GM12801 (cell line): Measurements from ENCODE around the gene TJP1.

ENCODE experiments used
- TF ChIP-seq, protein P1 (sequence below): IDR thresholded peaks from one replicate; pipeline ENCODE4 v1.5.1; 2011; ENCODE audit warnings: control low read depth; ENCODE audit not compliant: insufficient read length; ENCODE audit errors: extremely low read depth

Gene TJP1

DNA sequence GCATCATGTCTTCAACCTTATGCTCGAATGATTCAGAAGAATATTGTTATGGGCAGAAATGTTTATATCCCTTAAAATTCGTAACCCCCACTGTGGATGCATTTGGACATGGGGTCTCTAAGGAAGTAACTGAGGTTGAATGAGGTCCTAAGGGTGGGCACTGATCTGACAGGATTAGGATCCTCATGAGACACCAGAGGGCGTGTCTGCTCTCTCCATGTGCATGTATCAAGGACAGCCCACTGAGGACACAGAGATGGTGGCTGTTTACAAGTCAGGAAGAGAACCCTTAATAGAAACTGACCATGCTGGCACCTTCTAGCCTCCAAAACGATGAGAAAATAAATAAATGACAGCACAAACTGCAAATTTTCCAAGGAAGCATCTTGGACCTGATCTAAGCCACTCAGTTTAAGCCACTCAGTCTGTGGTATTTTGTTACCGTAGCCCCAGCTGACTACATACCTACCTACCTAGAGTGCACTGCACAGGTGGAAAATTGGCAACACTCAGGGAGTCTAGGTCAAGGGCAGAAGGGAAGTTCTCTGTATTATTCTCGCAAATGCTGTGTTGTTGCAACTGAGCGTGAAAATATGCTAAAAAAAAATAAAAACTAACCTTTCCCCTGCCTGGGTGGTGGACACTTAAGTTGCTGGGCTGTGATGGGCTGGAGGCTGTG lies 126.6 kb downstream of the TJP1 start:
- TF ChIP-seq, protein P1, sequence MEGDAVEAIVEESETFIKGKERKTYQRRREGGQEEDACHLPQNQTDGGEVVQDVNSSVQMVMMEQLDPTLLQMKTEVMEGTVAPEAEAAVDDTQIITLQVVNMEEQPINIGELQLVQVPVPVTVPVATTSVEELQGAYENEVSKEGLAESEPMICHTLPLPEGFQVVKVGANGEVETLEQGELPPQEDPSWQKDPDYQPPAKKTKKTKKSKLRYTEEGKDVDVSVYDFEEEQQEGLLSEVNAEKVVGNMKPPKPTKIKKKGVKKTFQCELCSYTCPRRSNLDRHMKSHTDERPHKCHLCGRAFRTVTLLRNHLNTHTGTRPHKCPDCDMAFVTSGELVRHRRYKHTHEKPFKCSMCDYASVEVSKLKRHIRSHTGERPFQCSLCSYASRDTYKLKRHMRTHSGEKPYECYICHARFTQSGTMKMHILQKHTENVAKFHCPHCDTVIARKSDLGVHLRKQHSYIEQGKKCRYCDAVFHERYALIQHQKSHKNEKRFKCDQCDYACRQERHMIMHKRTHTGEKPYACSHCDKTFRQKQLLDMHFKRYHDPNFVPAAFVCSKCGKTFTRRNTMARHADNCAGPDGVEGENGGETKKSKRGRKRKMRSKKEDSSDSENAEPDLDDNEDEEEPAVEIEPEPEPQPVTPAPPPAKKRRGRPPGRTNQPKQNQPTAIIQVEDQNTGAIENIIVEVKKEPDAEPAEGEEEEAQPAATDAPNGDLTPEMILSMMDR: no peak

DNA sequence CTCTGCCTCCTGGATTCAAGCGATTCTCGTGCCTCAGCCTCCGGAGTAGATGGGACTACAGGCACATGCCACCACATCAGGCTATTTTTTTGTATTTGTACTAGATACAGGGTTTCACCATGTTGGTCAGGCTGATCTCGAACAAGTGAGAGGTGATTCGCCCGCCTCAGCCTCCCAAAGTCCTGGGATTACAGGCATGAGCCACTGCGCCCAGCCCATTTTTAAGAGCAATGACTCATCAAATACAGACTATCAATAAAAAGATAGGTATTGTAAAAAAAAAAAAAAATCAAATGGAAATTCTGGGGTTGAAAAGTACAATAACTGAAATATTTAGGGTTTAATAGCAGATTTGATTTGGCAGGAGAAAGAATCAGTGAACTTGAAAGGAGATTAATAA lies 129.0 kb downstream of the TJP1 start:
- TF ChIP-seq, protein P1: no peak

DNA sequence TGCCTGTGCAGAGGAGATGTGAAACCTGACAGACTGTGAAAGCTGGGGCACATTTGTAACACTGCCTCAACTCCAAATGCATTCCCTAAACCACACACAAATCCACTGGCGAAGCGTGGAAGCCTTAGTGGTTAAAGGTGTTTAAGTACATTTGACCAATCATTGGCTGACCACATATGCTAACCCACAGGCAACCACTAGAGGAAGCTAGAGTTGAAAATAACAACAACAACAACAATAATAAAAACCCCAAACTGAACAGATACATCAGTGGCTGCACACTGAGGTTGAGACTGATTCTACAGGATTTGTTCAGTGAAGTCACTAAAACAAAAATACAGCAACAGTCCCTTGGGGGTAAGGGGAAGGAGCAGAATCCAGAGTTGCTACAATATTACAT lies 129.7 kb downstream of the TJP1 start:
- TF ChIP-seq, protein P1: no peak

DNA sequence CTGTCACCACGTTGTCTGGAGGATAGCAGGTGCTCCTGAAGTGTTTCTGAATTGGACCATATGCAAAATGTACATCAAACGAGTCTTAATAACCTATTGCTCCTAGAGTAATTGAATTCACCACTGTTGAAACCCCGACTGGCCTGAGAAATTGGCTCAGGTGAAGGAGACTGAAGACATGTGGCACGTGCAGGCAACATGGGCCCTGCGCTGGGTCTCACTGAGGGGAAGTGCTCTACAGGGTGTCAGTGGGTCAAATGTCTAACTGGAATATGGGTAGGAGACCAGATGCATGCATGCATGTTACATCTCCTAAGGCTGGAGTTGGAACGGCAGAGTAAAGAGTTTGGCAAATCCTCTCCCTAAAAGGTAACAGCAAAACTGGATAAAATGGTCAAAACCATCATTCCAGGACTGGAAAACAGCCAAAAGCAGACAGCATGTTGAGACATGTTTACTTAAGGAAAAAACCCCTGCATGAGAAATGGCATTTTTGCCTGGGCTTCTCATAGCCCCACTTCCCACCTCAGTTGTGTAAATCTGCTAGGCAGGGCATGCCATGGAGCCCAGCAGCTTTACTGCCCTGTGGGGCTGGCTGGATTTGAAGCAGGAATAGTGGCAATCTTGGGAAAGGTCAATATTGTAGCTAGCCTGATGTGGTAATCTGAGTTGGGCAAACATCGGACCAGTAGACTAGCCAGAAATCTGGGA lies 131.3 kb downstream of the TJP1 start:
- TF ChIP-seq, protein P1: no peak

DNA sequence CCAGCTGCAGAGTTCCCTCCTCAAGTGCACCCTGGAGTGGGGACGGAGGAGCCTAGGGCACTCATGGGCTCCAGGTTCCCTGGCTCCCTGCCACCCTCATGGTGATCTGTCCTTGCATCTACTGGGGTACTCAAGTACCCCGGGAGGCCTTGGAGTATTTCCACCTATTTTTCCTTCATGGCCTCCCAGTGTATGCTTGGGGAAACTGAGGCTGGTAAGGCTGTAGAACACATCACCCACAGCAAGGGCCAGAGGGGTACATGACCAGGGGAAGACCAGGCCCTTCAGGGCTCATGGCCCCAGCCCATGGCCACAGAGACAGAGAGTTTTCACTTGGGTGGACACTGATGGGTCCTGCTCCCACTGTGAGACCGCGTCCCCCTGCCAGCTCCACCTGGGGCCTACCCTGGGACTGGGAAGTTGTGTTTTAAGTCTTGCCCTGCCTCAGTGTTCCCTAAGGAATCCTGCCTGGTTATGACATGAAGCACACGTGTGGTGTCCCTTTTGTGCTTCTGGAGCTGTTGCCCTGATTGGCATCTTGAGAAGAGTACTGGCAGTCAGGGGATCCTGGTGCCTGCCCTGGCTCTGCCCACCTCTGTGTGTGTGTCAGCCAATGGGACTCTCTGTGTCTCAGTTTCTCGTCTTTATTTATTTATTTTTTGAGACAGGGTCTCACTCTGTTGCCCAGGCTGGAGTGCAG lies 132.8 kb downstream of the TJP1 start:
- TF ChIP-seq, protein P1: no peak

DNA sequence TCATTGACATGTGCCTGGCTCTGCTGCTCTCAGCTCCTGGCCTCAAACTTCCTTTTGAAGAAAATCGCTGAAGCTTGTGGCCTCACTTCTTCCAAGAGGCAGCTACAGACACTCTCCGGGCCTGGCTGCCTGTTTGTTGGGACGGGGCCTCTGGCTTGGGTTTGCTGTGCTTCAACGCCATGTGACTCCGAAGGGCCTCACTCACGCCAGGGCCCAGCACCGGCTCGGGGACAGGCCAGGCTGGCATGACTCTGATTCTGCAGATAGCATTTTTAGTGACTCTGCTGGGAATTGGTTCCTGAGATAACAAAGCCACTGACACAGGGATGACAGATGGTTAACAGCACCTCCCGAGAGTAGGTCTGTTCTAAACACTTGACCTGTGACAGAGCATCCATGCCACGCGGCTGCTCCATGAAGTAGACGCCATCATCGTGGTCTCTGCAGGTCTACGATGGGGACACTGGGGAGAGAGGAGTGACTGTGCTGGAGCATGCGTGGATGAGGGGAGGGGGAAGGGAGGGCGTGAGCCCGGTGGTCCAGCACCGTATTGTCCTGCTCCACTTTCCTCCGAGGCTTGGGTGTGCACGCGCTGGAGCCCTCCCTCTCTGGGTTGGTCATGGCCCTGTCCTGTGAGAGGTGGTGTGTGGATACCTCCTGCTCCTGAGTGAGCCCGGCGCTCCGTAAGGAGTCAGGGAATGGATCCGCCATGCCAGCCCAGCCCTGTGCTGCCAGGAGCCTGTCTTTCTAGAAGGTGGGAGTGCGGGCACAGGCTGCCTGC lies 133.6 kb downstream of the TJP1 start:
- TF ChIP-seq, protein P1: no peak

DNA sequence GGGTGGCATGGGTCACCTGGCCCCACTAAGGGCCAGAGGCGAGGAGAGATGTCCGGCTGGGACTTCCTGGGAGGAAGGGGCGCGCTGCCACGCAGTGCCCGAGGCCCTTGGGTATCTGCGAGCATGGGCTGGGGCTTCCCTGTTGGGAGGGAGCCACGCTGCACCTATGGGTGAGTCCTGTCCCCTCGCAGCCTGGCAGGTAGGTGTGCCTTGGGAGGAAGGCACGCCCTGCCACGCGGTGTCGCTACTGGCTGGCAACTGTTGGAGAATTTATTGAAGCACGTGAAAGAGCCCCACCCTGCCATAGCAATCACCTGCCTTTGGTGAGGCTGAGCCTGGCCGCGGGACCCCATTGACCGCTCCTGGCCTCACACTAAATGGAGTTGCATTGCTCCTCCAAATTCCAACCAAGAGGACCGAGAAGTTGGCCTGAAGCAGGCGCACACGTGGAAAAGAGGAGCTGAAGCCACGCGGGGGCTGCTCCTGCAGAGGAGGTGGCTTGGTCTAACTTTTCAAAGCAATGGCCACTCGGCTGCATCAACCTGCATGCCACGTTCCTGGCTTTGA lies 134.2 kb downstream of the TJP1 start:
- TF ChIP-seq, protein P1: no peak
